ENCODE results near the gene NIPAL3. TPM values are rescaled to one million over a fixed set of nuclear protein-coding genes. Genes with fewer than 3 reads are reported as not detected.
"Not testable (repeated sequence)": the region's sequence is repeated elsewhere in the genome, so short reads cannot be mapped to it uniquely, and the experiment has no call there.

Gene NIPAL3
- total RNA-seq, 1 donor from 2014 or later: 21.3 TPM

DNA sequence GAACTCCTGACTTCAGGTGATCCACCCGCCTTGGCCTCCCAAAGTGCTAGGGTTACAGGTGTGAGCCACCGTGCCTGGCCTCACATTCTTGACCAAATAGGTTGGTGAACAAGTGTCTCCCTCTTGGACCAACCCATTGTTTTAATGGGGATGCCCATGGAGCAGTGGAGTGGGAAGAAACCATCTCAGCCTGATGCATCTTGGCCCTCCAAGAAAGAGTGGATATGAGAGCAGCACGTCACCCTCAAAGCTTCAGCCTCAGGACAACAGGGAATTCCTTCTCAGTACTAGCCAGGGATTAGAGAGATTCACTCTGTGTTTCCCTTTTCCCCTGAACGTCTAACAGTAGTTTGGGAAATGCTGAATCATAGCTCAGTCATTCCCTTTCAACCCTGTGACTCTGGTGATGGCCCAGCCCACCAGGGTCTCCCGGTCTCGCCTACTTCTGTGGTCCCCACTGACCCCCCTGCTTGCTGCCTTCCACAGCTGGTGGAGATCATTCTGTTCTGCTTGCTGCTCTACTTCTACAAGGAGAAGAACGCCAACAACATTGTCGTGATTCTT, 37.4 kb downstream of the NIPAL3 start:
- H3K9me3 Mint-ChIP-seq: no peaks in the 10 kb centered on the region
- TF ChIP-seq, protein P1, sequence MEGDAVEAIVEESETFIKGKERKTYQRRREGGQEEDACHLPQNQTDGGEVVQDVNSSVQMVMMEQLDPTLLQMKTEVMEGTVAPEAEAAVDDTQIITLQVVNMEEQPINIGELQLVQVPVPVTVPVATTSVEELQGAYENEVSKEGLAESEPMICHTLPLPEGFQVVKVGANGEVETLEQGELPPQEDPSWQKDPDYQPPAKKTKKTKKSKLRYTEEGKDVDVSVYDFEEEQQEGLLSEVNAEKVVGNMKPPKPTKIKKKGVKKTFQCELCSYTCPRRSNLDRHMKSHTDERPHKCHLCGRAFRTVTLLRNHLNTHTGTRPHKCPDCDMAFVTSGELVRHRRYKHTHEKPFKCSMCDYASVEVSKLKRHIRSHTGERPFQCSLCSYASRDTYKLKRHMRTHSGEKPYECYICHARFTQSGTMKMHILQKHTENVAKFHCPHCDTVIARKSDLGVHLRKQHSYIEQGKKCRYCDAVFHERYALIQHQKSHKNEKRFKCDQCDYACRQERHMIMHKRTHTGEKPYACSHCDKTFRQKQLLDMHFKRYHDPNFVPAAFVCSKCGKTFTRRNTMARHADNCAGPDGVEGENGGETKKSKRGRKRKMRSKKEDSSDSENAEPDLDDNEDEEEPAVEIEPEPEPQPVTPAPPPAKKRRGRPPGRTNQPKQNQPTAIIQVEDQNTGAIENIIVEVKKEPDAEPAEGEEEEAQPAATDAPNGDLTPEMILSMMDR (IDR thresholded peaks at IDR 0.05; ENCODE audit: unreplicated experiment): no peak
- no peak overlapping the region for H3K4me3 Mint-ChIP-seq
- no peak overlapping the region for H3K27ac Mint-ChIP-seq
- H3K4me1 Mint-ChIP-seq: peaks cover 31% of the 10 kb centered on the region
- H3K36me3 Mint-ChIP-seq: peaks cover 21% of the 10 kb centered on the region
- no peak for DNase-seq (ENCODE audit: low spot score in 2 of 2, unreplicated experiment in 2 of 2)
- H3K27me3 Mint-ChIP-seq (ENCODE audit: low read depth): no peaks in the 10 kb centered on the region

DNA sequence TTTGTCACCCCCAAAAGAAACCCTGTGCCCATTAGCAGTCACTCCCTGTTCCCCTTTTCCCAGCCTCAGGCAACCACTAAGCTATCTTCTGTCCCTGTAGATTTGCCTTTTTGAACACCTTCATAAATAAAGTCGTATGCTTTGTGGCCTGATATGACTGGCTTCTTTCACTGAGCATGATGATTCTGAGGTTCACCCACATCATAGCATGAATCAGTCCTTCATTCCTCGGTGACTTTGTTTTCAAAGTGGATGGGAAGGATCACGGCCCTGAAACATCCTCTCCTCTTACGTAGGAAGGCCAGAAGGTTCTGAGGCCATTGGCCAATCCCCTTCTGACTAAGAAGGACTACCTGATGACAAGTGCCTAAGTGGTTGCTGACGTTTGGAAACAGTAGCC, 39.1 kb downstream of the NIPAL3 start:
- Mint-ChIP-seq H3K27me3 (ENCODE audit: low read depth) (no peaks in the 10 kb centered on the region), H3K27ac (no peak overlapping the region), H3K4me1 (peaks cover 27% of the 10 kb centered on the region), H3K9me3 (no peaks in the 10 kb centered on the region), H3K4me3 (no peak overlapping the region), H3K36me3 (peaks cover 19% of the 10 kb centered on the region)
- TF ChIP-seq, protein P1 (IDR thresholded peaks at IDR 0.05; ENCODE audit: unreplicated experiment): no peak
- no peak for DNase-seq (ENCODE audit: low spot score in 2 of 2, unreplicated experiment in 2 of 2)

DNA sequence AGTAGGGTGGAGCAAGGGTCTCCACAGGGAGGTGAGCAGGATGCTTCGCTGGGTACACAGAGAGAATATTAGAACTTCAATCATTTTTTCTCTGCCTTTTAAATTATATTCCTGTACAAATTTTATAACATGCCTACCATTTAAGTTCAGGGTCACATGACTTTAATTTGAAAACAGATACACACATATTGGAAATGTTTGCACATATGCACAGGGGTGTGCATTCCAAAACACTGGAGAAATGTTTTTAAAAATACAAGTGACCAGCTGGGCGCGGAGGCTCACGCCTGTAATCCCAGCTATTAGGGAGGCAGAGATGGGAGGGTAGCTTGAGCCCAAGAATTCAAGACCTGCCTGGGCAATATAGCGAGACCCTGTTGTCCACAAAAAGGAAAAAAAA, 39.7 kb downstream of the NIPAL3 start:
- Mint-ChIP-seq H3K4me3 (no peak overlapping the region), H3K27ac (no peak overlapping the region), H3K9me3 (no peaks in the 10 kb centered on the region), H3K4me1 (peaks cover 21% of the 10 kb centered on the region), H3K36me3 (peaks cover 23% of the 10 kb centered on the region), H3K27me3 (ENCODE audit: low read depth) (no peaks in the 10 kb centered on the region)
- no peak for DNase-seq (ENCODE audit: low spot score in 2 of 2, unreplicated experiment in 2 of 2)
- TF ChIP-seq, protein P1 (IDR thresholded peaks at IDR 0.05; ENCODE audit: unreplicated experiment): no peak

DNA sequence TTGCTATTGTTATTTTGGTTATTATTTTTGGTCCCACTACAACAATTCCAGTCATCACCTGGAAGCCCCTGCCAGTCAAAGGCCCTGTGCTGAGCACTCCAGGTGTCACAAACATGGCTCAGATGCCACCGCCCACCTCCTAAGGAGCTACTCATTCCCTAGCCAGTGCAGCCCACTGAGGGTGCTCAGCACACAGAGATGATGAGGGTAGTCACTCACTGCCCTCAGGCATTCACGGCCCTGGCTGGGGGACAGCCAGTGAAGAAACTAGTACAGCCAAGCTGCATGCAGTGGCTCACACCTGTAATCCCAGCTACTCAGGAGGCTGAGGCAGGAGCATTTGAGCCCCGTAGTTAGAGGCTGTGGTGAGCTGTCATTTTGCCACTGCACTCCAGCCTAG, 42.3 kb downstream of the NIPAL3 start:
- no peak overlapping the region for H3K4me3 Mint-ChIP-seq
- H3K4me1 Mint-ChIP-seq: no peaks in the 10 kb centered on the region
- no peaks in the 10 kb centered on the region for H3K9me3 Mint-ChIP-seq
- peaks cover 31% of the 10 kb centered on the region for H3K36me3 Mint-ChIP-seq
- no peak overlapping the region for H3K27ac Mint-ChIP-seq
- no peak for DNase-seq (ENCODE audit: low spot score in 2 of 2, unreplicated experiment in 2 of 2)
- TF ChIP-seq, protein P1 (IDR thresholded peaks at IDR 0.05; ENCODE audit: unreplicated experiment): no peak
- H3K27me3 Mint-ChIP-seq (ENCODE audit: low read depth): no peaks in the 10 kb centered on the region

DNA sequence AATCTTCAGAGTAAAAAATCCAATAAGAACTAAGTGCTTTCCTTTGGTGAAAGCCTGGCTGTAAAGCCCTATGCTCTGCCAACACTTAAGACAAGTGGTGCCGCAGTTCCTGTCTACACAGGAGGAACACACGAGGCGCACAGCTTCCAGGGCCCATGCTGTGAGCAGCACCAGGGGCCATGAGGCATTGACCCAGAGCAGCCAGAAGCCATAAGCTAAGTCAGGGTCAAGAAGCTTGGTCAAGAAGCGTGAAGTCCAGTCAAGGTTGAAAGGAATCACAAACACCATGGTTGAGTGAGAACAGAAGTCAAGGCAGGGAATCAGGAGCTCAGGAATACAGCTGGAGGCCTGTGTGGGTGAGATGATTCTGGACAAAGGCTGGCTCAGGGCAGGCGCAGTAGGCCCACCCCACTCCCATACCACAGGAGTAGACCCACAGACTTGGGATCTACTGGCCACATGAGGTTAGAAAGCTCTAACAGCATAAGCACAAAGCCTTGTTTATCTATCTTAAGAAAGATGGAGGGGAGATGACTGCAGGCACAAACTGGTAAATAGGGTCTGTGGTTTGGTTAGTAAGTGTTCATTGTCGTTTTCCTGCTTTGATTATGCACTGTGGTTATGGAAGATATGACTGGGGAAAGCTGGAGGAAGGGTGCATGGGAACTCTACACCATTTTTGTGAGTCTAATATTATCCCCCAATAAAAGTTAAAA, 44.1 kb downstream of the NIPAL3 start:
- Mint-ChIP-seq H3K27me3 (ENCODE audit: low read depth) (no peaks in the 10 kb centered on the region), H3K4me3 (no peak overlapping the region), H3K27ac (no peak overlapping the region), H3K36me3 (peaks cover 30% of the 10 kb centered on the region), H3K9me3 (no peaks in the 10 kb centered on the region), H3K4me1 (peaks cover 10% of the 10 kb centered on the region)
- DNase-seq (ENCODE audit: low spot score in 2 of 2, unreplicated experiment in 2 of 2): no peak
- TF ChIP-seq, protein P1 (IDR thresholded peaks at IDR 0.05; ENCODE audit: unreplicated experiment): no peak

DNA sequence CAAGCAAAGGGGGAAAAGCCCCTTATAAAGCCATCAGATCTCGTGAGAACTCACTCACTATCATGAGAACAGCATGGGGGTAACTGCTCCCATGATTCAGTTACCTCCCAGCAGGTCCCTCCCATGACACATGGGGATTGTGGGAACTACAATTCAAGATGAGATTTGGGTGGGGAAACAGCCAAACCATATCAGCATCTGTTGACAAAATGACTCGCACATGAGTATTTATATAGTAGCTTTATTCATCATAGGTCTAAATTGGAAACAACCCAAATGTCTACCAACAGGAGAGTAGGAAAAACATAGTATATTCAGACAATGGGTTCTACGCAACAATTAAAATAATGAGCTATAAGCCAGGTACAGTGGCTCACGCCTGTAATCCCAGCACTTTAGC, 46.5 kb downstream of the NIPAL3 start:
- H3K9me3 Mint-ChIP-seq; DNase-seq (ENCODE audit: low spot score in 2 of 2, unreplicated experiment in 2 of 2); H3K4me3 Mint-ChIP-seq; H3K27ac Mint-ChIP-seq; H3K27me3 Mint-ChIP-seq (ENCODE audit: low read depth): not testable (repeated sequence)
- Mint-ChIP-seq H3K36me3 (peaks cover 19% of the 10 kb centered on the region), H3K4me1 (peaks cover 10% of the 10 kb centered on the region)

Measured in mesothelial cell of epicardium (in vitro differentiated cells).